Parathyroid adenoma (tissue), 2 donors: Measurements from ENCODE around the gene GALNT9.

Experiments used
- H2AFZ ChIP-seq: fragments of 300-600 bp; sonication (generic); one replicate; pipeline ENCODE4 v1.7.0; 2017; ENCODE audit warnings: antibody characterized with exemption, mild to moderate bottlenecking
- H3K27ac ChIP-seq: fragments of 300-600 bp; sonication (generic); one replicate; pipeline ENCODE4 v1.7.0; 2017
- H3K27me3 ChIP-seq: fragments of 300-600 bp; sonication (generic); one replicate; pipeline ENCODE4 v1.7.0; 2017; ENCODE audit warnings: low read length; ENCODE audit not compliant: control insufficient read depth, insufficient read depth
- H3K36me3 ChIP-seq: fragments of 300-600 bp; sonication (generic); one replicate; pipeline ENCODE4 v1.7.0; 2017; ENCODE audit warnings: low read length; ENCODE audit not compliant: control insufficient read depth, insufficient read depth
- H3K4me1 ChIP-seq: fragments of 300-600 bp; sonication (generic); one replicate; pipeline ENCODE4 v1.7.0; 2017; ENCODE audit warnings: control low read depth
- H3K4me2 ChIP-seq: fragments of 300-600 bp; sonication (generic); one replicate; pipeline ENCODE4 v1.7.0; 2017; ENCODE audit warnings: low read length
- H3K4me3 ChIP-seq: fragments of 300-600 bp; sonication (generic); one replicate; pipeline ENCODE4 v1.7.0; 2017; ENCODE audit warnings: low read depth, low read length
- H3K79me2 ChIP-seq: fragments of 300-600 bp; sonication (generic); one replicate; pipeline ENCODE4 v1.7.0; 2017; ENCODE audit warnings: control low read depth
- H3K9ac ChIP-seq: fragments of 300-600 bp; sonication (generic); one replicate; pipeline ENCODE4 v1.7.0; 2017; ENCODE audit warnings: mild to moderate bottlenecking
- H3K9me3 ChIP-seq: fragments of 300-600 bp; sonication (generic); one replicate; pipeline ENCODE4 v1.7.0; 2017; ENCODE audit warnings: low read length; ENCODE audit not compliant: control insufficient read depth
- CTCF ChIP-seq: fragments of 300-600 bp; sonication (generic); IDR thresholded peaks from one replicate; pipeline ENCODE4 v1.7.0; 2017; ENCODE audit warnings: antibody characterized with exemption, mild to moderate bottlenecking
- donor health status: primary hyperparathyroidism.

The GALNT9 gene

GRCh38 chr12:132318618-132319033, 10.8 kb downstream of the GALNT9 start:
- Histone ChIP-seq H3K79me2 (no peaks in the 10 kb centered on the region), H3K4me3 (no peak overlapping the region), H2AFZ (no peak overlapping the region), H3K36me3 (no peaks in the 10 kb centered on the region), H3K27me3 (no peaks in the 10 kb centered on the region), H3K9ac (no peak overlapping the region), H3K4me2 (no peak overlapping the region), H3K9me3 (no peaks in the 10 kb centered on the region), H3K4me1 (no peaks in the 10 kb centered on the region), H3K27ac (no peak overlapping the region)
- no peak for TF ChIP-seq CTCF

- Histone ChIP-seq H3K27me3 (no peaks in the 10 kb centered on the region), H3K9ac (no peak overlapping the region), H2AFZ (no peak overlapping the region), H3K4me3 (no peak overlapping the region), H3K9me3 (no peaks in the 10 kb centered on the region), H3K4me2 (no peak overlapping the region), H3K27ac (no peak overlapping the region), H3K4me1 (no peaks in the 10 kb centered on the region), H3K79me2 (no peaks in the 10 kb centered on the region), H3K36me3 (no peaks in the 10 kb centered on the region)
- no peak for TF ChIP-seq CTCF
These were observed 11.3 kb downstream of the GALNT9 start for GRCh38 chr12:132318135-132318534.

- no peak overlapping the region for H2AFZ ChIP-seq
- H3K9ac ChIP-seq, result no peak overlapping the region
- no peaks in the 10 kb centered on the region for H3K79me2 ChIP-seq
- H3K4me1 ChIP-seq, result no peaks in the 10 kb centered on the region
- H3K27me3 ChIP-seq, result no peaks in the 10 kb centered on the region
- no peak overlapping the region for H3K4me3 ChIP-seq
- no peak overlapping the region for H3K27ac ChIP-seq
- H3K9me3 ChIP-seq, result no peaks in the 10 kb centered on the region
- no peak for TF ChIP-seq CTCF
- H3K36me3 ChIP-seq, result no peaks in the 10 kb centered on the region
- H3K4me2 ChIP-seq, result no peak overlapping the region
These were observed 12.0 kb downstream of the GALNT9 start for GRCh38 chr12:132317233-132317938.

- no peak for TF ChIP-seq CTCF
- H3K9ac ChIP-seq, result no peak overlapping the region
- H3K4me1 ChIP-seq, result no peaks in the 10 kb centered on the region
- H3K79me2 ChIP-seq, result no peaks in the 10 kb centered on the region
- H3K27me3 ChIP-seq, result no peaks in the 10 kb centered on the region
- no peaks in the 10 kb centered on the region for H3K9me3 ChIP-seq
- no peak overlapping the region for H3K4me3 ChIP-seq
- H3K36me3 ChIP-seq, result no peaks in the 10 kb centered on the region
- H3K4me2 ChIP-seq, result no peak overlapping the region
- no peak overlapping the region for H2AFZ ChIP-seq
- no peak overlapping the region for H3K27ac ChIP-seq
These were observed 12.7 kb downstream of the GALNT9 start for GRCh38 chr12:132316497-132317232.
